ENCODE results near the gene QSOX1.
"Not testable (repeated sequence)": the region's sequence is repeated elsewhere in the genome, so short reads cannot be mapped to it uniquely, and the experiment has no call there.

QSOX1 gene

DNA sequence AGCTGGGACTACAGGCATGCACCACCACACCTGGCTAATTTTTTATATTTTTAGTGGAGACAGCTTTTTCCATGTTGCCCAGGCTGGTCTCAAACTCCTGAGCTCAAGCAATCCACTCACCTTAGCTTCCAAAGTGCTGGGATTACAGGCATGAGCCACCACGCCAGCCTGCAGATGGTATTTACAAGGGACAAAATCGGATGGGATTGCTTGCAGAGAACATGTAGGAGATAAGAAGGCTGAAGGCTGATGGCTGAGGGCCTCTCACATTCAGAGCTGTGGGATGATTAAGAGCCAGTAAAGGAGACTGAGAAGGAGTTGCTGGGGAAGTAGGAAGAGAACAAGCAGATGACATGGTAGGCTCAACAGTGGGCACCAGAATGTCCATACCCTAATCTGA, 24.0 kb upstream of the QSOX1 start:
- H3K4me1 ChIP-seq (ENCODE audit: low read length), result no peaks in the 10 kb centered on the region
- H3K9ac ChIP-seq (ENCODE audit: low read length), result no peak overlapping the region
- H3K36me3 ChIP-seq (replicated peaks; ENCODE audit: low read depth, low read length), result no peaks in the 10 kb centered on the region
- H2AFZ ChIP-seq (ENCODE audit: low read depth, low read length), result no peak overlapping the region
- H3K27me3 ChIP-seq (ENCODE audit: low read depth, low read length), result peaks cover 20% of the 10 kb centered on the region
- no peak for TF ChIP-seq EZH2phosphoT487 (IDR thresholded peaks at IDR 0.05; ENCODE audit: low read depth)
- H4K20me1 ChIP-seq (ENCODE audit: insufficient read depth, low read length), result no peaks in the 10 kb centered on the region
- H3K4me3 ChIP-seq (ENCODE audit: low read length), result no peak overlapping the region
- H3K4me2 ChIP-seq (ENCODE audit: low read length), result no peak overlapping the region
- no peak overlapping the region for H3K27ac ChIP-seq (ENCODE audit: low read length)
- H3K79me2 ChIP-seq (ENCODE audit: low read length), result no peaks in the 10 kb centered on the region
- no peaks in the 10 kb centered on the region for H3K9me3 ChIP-seq (ENCODE audit: insufficient read depth, low read length)

DNA sequence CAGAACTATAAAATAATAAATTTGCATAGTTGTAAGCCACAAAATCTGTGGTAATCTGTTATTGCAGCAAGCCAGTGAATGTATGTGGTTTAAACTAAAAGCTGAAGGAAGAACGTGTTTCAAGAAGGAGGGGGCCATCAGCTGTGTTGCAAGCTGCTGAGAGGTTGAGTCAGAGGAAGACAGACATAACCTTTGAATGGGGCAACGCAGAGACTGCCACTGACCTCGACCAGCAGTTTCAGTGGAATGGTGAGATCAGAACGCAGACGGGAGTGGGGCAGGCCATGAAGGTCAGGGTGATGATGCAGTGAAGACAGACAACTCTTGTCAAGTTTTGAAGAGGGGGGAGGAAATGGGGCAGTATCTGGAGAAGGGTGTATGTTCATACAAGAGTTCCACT, 23.2 kb upstream of the QSOX1 start:
- H3K27me3 ChIP-seq (ENCODE audit: low read depth, low read length), result peaks cover 22% of the 10 kb centered on the region
- H4K20me1 ChIP-seq (ENCODE audit: insufficient read depth, low read length), result no peaks in the 10 kb centered on the region
- no peaks in the 10 kb centered on the region for H3K36me3 ChIP-seq (replicated peaks; ENCODE audit: low read depth, low read length)
- H3K27ac ChIP-seq (ENCODE audit: low read length), result no peak overlapping the region
- H3K4me3 ChIP-seq (ENCODE audit: low read length), result no peak overlapping the region
- no peak overlapping the region for H3K9ac ChIP-seq (ENCODE audit: low read length)
- H3K4me2 ChIP-seq (ENCODE audit: low read length), result no peak overlapping the region
- no peak for TF ChIP-seq EZH2phosphoT487 (IDR thresholded peaks at IDR 0.05; ENCODE audit: low read depth)
- TF ChIP-seq, protein P1, sequence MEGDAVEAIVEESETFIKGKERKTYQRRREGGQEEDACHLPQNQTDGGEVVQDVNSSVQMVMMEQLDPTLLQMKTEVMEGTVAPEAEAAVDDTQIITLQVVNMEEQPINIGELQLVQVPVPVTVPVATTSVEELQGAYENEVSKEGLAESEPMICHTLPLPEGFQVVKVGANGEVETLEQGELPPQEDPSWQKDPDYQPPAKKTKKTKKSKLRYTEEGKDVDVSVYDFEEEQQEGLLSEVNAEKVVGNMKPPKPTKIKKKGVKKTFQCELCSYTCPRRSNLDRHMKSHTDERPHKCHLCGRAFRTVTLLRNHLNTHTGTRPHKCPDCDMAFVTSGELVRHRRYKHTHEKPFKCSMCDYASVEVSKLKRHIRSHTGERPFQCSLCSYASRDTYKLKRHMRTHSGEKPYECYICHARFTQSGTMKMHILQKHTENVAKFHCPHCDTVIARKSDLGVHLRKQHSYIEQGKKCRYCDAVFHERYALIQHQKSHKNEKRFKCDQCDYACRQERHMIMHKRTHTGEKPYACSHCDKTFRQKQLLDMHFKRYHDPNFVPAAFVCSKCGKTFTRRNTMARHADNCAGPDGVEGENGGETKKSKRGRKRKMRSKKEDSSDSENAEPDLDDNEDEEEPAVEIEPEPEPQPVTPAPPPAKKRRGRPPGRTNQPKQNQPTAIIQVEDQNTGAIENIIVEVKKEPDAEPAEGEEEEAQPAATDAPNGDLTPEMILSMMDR (IDR thresholded peaks at IDR 0.05; ENCODE audit: low read depth, low read length), result no peak
- H3K79me2 ChIP-seq (ENCODE audit: low read length), result no peaks in the 10 kb centered on the region
- H3K9me3 ChIP-seq (ENCODE audit: insufficient read depth, low read length), result 0 out of 2 replicates have a peak, but pooled peaks cover 2% of the 10 kb centered on the region
- no peak overlapping the region for H2AFZ ChIP-seq (ENCODE audit: low read depth, low read length)
- H3K4me1 ChIP-seq (ENCODE audit: low read length), result no peaks in the 10 kb centered on the region

DNA sequence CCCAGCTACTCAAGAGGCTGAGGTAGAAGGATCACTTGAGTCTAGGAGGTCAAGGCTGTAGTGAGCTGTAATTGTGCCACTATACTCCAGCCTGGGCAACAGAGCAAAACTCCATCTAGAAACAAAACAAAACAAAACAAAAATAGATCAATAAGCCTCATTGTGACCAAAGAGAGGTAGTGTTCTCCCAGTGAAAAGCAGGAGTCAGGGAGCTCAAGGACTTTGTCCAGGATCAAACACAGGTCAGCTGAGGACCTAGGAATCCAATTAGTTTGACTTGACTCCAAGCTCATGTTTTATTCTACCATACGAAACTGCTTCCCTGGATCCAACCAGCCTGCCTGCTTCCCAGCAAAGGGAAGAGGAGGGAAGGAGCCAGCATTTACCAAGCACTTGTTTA, 21.5 kb upstream of the QSOX1 start:
- H3K4me3 ChIP-seq (ENCODE audit: low read length), result no peak overlapping the region
- no peak overlapping the region for H2AFZ ChIP-seq (ENCODE audit: low read depth, low read length)
- no peak overlapping the region for H3K9ac ChIP-seq (ENCODE audit: low read length)
- TF ChIP-seq, protein P1 (IDR thresholded peaks at IDR 0.05; ENCODE audit: low read depth, low read length), result no peak
- no peak for TF ChIP-seq EZH2phosphoT487 (IDR thresholded peaks at IDR 0.05; ENCODE audit: low read depth)
- H3K79me2 ChIP-seq (ENCODE audit: low read length), result no peaks in the 10 kb centered on the region
- peaks cover 31% of the 10 kb centered on the region for H3K27me3 ChIP-seq (ENCODE audit: low read depth, low read length)
- 0 out of 2 replicates have a peak, but pooled peaks cover 3% of the 10 kb centered on the region for H3K9me3 ChIP-seq (ENCODE audit: insufficient read depth, low read length)
- H3K36me3 ChIP-seq (replicated peaks; ENCODE audit: low read depth, low read length), result no peaks in the 10 kb centered on the region
- H3K4me1 ChIP-seq (ENCODE audit: low read length), result no peaks in the 10 kb centered on the region
- no peak overlapping the region for H3K4me2 ChIP-seq (ENCODE audit: low read length)
- no peak overlapping the region for H3K27ac ChIP-seq (ENCODE audit: low read length)
- no peaks in the 10 kb centered on the region for H4K20me1 ChIP-seq (ENCODE audit: insufficient read depth, low read length)

DNA sequence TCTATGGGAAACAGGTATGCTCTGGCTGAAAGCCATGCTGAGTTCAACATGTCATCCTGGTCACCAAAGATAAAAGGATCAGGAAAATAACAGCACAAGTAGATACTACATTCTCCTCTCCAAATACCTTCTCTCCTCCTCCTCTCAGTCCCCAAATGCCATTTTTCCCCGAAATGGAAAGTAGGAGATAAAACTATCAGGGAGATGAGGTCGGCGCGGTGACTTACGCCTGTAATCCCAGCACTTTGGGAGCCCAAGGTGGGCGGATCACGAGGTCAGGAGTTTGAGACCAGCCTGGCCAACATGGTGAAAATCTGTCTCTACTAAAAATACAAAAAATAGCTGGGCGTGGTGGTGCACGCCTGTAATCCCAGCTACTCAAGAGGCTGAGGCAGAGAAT, 21.0 kb upstream of the QSOX1 start:
- H3K9ac ChIP-seq (ENCODE audit: low read length); H3K4me2 ChIP-seq (ENCODE audit: low read length); H3K9me3 ChIP-seq (ENCODE audit: insufficient read depth, low read length); H3K36me3 ChIP-seq (replicated peaks; ENCODE audit: low read depth, low read length); H3K4me1 ChIP-seq (ENCODE audit: low read length); H3K4me3 ChIP-seq (ENCODE audit: low read length); H4K20me1 ChIP-seq (ENCODE audit: insufficient read depth, low read length); H2AFZ ChIP-seq (ENCODE audit: low read depth, low read length); H3K79me2 ChIP-seq (ENCODE audit: low read length); H3K27ac ChIP-seq (ENCODE audit: low read length): not testable (repeated sequence)
- peaks cover 31% of the 10 kb centered on the region for H3K27me3 ChIP-seq (ENCODE audit: low read depth, low read length)

DNA sequence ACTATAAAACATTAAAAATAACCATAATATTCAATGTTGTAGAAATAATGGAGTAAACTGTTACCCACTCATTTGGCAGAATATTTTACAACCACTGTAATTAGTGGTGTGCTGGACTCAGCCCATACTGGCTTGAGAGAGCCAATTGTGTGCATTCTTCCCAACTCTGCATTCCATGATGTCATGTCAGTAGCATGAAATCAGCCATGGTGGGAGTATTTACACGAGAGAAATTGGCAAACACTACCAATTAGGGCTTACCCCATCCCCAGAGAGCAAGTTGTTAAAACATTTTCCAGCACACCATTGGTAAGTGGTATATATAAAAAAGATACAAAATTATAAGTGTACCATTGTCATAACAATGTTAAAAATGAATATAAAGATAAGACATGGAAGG, 19.1 kb upstream of the QSOX1 start:
- no peak overlapping the region for H3K4me3 ChIP-seq (ENCODE audit: low read length)
- H3K36me3 ChIP-seq (replicated peaks; ENCODE audit: low read depth, low read length), result no peaks in the 10 kb centered on the region
- no peak for TF ChIP-seq EZH2phosphoT487 (IDR thresholded peaks at IDR 0.05; ENCODE audit: low read depth)
- TF ChIP-seq, protein P1 (IDR thresholded peaks at IDR 0.05; ENCODE audit: low read depth, low read length), result no peak
- H3K79me2 ChIP-seq (ENCODE audit: low read length), result no peaks in the 10 kb centered on the region
- no peaks in the 10 kb centered on the region for H4K20me1 ChIP-seq (ENCODE audit: insufficient read depth, low read length)
- H3K27ac ChIP-seq (ENCODE audit: low read length), result no peak overlapping the region
- no peak overlapping the region for H3K4me2 ChIP-seq (ENCODE audit: low read length)
- H3K9me3 ChIP-seq (ENCODE audit: insufficient read depth, low read length), result 0 out of 2 replicates have a peak, but pooled peaks cover 3% of the 10 kb centered on the region
- peaks cover 31% of the 10 kb centered on the region for H3K27me3 ChIP-seq (ENCODE audit: low read depth, low read length)
- H2AFZ ChIP-seq (ENCODE audit: low read depth, low read length), result no peak overlapping the region
- H3K9ac ChIP-seq (ENCODE audit: low read length), result no peak overlapping the region
- H3K4me1 ChIP-seq (ENCODE audit: low read length), result no peaks in the 10 kb centered on the region

Measured in OCI-LY3 (cell line).